ENCODE data around the gene CSMD2. TPM values are rescaled to one million over a fixed set of nuclear protein-coding genes. Genes with fewer than 3 reads are reported as not detected.
A peak's percentile ranks its signal among the peaks of the same experiment; 100 is the strongest.

The CSMD2 gene
- total RNA-seq, 1 experiment from 2014 or later = 13.2 TPM

DNA sequence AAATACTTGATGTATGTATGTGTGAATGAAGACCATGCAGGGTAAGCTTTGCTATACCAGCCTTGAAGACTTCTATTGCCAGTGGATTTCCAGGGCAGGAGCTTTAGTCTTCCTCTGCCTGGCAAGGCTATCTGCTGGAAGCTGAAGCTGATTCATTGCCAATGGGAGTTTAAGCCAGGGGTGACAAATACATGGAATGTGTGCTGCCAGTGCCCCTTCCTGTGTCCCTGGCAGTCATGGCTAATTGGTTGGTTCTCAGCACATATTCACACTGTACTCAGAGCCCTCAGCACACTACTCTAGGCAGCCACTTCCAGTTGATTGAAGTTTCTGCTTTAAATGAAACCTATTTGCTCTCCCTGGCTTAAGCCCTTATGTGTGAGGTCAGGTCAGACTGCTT is 691.1 kb downstream of the CSMD2 start:
- Mint-ChIP-seq H3K4me3 (peak overlapping the region; percentile 80), H3K27me3 (ENCODE audit: low read depth) (no peaks in the 10 kb centered on the region; the same call in 1 of the 2 replicates), H3K27ac (no peak overlapping the region), H3K9me3 (no peaks in the 10 kb centered on the region), H3K36me3 (no peaks in the 10 kb centered on the region), H3K4me1 (peaks cover 23% of the 10 kb centered on the region)
- no peak for TF ChIP-seq RELA (CRISPR knock-in tag; IDR thresholded peaks at IDR 0.05; ENCODE audit: borderline replicate concordance)
- TF ChIP-seq, protein P1, sequence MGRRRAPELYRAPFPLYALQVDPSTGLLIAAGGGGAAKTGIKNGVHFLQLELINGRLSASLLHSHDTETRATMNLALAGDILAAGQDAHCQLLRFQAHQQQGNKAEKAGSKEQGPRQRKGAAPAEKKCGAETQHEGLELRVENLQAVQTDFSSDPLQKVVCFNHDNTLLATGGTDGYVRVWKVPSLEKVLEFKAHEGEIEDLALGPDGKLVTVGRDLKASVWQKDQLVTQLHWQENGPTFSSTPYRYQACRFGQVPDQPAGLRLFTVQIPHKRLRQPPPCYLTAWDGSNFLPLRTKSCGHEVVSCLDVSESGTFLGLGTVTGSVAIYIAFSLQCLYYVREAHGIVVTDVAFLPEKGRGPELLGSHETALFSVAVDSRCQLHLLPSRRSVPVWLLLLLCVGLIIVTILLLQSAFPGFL (CRISPR knock-in tag; IDR thresholded peaks at IDR 0.05; ENCODE audit: borderline replicate concordance) = no peak
- TF ChIP-seq, protein P2, sequence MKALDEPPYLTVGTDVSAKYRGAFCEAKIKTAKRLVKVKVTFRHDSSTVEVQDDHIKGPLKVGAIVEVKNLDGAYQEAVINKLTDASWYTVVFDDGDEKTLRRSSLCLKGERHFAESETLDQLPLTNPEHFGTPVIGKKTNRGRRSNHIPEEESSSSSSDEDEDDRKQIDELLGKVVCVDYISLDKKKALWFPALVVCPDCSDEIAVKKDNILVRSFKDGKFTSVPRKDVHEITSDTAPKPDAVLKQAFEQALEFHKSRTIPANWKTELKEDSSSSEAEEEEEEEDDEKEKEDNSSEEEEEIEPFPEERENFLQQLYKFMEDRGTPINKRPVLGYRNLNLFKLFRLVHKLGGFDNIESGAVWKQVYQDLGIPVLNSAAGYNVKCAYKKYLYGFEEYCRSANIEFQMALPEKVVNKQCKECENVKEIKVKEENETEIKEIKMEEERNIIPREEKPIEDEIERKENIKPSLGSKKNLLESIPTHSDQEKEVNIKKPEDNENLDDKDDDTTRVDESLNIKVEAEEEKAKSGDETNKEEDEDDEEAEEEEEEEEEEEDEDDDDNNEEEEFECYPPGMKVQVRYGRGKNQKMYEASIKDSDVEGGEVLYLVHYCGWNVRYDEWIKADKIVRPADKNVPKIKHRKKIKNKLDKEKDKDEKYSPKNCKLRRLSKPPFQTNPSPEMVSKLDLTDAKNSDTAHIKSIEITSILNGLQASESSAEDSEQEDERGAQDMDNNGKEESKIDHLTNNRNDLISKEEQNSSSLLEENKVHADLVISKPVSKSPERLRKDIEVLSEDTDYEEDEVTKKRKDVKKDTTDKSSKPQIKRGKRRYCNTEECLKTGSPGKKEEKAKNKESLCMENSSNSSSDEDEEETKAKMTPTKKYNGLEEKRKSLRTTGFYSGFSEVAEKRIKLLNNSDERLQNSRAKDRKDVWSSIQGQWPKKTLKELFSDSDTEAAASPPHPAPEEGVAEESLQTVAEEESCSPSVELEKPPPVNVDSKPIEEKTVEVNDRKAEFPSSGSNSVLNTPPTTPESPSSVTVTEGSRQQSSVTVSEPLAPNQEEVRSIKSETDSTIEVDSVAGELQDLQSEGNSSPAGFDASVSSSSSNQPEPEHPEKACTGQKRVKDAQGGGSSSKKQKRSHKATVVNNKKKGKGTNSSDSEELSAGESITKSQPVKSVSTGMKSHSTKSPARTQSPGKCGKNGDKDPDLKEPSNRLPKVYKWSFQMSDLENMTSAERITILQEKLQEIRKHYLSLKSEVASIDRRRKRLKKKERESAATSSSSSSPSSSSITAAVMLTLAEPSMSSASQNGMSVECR (CRISPR knock-in tag; IDR thresholded peaks at IDR 0.05; ENCODE audit: borderline replicate concordance) = no peak
- TF ChIP-seq NFE2L1 (CRISPR knock-in tag; IDR thresholded peaks at IDR 0.05) = no peak
- TF ChIP-seq, protein P3, sequence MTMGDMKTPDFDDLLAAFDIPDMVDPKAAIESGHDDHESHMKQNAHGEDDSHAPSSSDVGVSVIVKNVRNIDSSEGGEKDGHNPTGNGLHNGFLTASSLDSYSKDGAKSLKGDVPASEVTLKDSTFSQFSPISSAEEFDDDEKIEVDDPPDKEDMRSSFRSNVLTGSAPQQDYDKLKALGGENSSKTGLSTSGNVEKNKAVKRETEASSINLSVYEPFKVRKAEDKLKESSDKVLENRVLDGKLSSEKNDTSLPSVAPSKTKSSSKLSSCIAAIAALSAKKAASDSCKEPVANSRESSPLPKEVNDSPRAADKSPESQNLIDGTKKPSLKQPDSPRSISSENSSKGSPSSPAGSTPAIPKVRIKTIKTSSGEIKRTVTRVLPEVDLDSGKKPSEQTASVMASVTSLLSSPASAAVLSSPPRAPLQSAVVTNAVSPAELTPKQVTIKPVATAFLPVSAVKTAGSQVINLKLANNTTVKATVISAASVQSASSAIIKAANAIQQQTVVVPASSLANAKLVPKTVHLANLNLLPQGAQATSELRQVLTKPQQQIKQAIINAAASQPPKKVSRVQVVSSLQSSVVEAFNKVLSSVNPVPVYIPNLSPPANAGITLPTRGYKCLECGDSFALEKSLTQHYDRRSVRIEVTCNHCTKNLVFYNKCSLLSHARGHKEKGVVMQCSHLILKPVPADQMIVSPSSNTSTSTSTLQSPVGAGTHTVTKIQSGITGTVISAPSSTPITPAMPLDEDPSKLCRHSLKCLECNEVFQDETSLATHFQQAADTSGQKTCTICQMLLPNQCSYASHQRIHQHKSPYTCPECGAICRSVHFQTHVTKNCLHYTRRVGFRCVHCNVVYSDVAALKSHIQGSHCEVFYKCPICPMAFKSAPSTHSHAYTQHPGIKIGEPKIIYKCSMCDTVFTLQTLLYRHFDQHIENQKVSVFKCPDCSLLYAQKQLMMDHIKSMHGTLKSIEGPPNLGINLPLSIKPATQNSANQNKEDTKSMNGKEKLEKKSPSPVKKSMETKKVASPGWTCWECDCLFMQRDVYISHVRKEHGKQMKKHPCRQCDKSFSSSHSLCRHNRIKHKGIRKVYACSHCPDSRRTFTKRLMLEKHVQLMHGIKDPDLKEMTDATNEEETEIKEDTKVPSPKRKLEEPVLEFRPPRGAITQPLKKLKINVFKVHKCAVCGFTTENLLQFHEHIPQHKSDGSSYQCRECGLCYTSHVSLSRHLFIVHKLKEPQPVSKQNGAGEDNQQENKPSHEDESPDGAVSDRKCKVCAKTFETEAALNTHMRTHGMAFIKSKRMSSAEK (CRISPR knock-in tag; IDR thresholded peaks at IDR 0.05; ENCODE audit: borderline replicate concordance) = no peak
- no peak for TF ChIP-seq NR3C1 (CRISPR knock-in tag; conservative IDR thresholded peaks at IDR 0.05; ENCODE audit: low read depth)
- no peak for TF ChIP-seq KAT7 (CRISPR knock-in tag; IDR thresholded peaks at IDR 0.05; ENCODE audit: borderline replicate concordance)
- no peak for TF ChIP-seq SMAD3 (CRISPR knock-in tag; IDR thresholded peaks at IDR 0.05; ENCODE audit: borderline replicate concordance)
- TF ChIP-seq, protein P4, sequence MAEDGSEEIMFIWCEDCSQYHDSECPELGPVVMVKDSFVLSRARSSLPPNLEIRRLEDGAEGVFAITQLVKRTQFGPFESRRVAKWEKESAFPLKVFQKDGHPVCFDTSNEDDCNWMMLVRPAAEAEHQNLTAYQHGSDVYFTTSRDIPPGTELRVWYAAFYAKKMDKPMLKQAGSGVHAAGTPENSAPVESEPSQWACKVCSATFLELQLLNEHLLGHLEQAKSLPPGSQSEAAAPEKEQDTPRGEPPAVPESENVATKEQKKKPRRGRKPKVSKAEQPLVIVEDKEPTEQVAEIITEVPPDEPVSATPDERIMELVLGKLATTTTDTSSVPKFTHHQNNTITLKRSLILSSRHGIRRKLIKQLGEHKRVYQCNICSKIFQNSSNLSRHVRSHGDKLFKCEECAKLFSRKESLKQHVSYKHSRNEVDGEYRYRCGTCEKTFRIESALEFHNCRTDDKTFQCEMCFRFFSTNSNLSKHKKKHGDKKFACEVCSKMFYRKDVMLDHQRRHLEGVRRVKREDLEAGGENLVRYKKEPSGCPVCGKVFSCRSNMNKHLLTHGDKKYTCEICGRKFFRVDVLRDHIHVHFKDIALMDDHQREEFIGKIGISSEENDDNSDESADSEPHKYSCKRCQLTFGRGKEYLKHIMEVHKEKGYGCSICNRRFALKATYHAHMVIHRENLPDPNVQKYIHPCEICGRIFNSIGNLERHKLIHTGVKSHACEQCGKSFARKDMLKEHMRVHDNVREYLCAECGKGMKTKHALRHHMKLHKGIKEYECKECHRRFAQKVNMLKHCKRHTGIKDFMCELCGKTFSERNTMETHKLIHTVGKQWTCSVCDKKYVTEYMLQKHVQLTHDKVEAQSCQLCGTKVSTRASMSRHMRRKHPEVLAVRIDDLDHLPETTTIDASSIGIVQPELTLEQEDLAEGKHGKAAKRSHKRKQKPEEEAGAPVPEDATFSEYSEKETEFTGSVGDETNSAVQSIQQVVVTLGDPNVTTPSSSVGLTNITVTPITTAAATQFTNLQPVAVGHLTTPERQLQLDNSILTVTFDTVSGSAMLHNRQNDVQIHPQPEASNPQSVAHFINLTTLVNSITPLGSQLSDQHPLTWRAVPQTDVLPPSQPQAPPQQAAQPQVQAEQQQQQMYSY (CRISPR knock-in tag; IDR thresholded peaks at IDR 0.05) = no peak
- no peak for TF ChIP-seq ETV6 (CRISPR knock-in tag; IDR thresholded peaks at IDR 0.05)
- TF ChIP-seq RORB (CRISPR knock-in tag; IDR thresholded peaks at IDR 0.05) = no peak
- no peak for TF ChIP-seq ZNF263 (CRISPR knock-in tag; IDR thresholded peaks at IDR 0.05; ENCODE audit: low read depth)
- TF ChIP-seq NFYB (CRISPR knock-in tag; conservative IDR thresholded peaks at IDR 0.05; ENCODE audit: low read depth) = no peak
- TF ChIP-seq, protein P5, sequence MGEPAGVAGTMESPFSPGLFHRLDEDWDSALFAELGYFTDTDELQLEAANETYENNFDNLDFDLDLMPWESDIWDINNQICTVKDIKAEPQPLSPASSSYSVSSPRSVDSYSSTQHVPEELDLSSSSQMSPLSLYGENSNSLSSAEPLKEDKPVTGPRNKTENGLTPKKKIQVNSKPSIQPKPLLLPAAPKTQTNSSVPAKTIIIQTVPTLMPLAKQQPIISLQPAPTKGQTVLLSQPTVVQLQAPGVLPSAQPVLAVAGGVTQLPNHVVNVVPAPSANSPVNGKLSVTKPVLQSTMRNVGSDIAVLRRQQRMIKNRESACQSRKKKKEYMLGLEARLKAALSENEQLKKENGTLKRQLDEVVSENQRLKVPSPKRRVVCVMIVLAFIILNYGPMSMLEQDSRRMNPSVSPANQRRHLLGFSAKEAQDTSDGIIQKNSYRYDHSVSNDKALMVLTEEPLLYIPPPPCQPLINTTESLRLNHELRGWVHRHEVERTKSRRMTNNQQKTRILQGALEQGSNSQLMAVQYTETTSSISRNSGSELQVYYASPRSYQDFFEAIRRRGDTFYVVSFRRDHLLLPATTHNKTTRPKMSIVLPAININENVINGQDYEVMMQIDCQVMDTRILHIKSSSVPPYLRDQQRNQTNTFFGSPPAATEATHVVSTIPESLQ (CRISPR knock-in tag; IDR thresholded peaks at IDR 0.05) = no peak
- no peak for TF ChIP-seq GABPB1 (CRISPR knock-in tag; IDR thresholded peaks at IDR 0.05)
- DNase-seq (ENCODE audit: low spot score) = no peak
- ChIA-PET POLR2A (no interaction called here), CTCF (interaction anchor here (1.4 to 5.1 kb wide), 2 partner anchors 160 to 178 kb away, joined by 4 to 48 read pairs; no protein-coding TSS in a partner anchor)
- no peak for ATAC-seq

Measured in WTC11 (cell line).